ENCODE measurements around the gene ACTR3. TPM values are rescaled to one million over a fixed set of nuclear protein-coding genes. Genes with fewer than 3 reads are reported as not detected.
A peak's percentile ranks its signal among the peaks of the same experiment; 100 is the strongest.

Gene ACTR3
- total and polyA plus RNA-seq, 2 donors (not counting 1 experiment from before 2014, with no cell fraction given): 64.3 to 249 TPM

- no CpG with 5 or more reads among the region's 6 CpGs for WGBS (ENCODE audit: insufficient coverage)
- Histone ChIP-seq H3K36me3 (replicated peaks in 1 of 2; ENCODE audit: control extremely low read depth in 1 of 2, control insufficient read depth in 1 of 2, extremely low read depth in 1 of 2, insufficient read depth in 2 of 2, low read length in 1 of 2) (peaks cover 4 to 21% of the 10 kb centered on the region in 2 experiments), H3K9ac (ENCODE audit: low read length) (peak overlapping the region; percentile 84), H3K9me3 (ENCODE audit: control extremely low read depth in 1 of 3, control insufficient read depth in 2 of 3, insufficient read depth in 1 of 3, low read length in 2 of 3) (no peaks in the 10 kb centered on the region), H3K27me3 (replicated peaks in 1 of 4; ENCODE audit: control extremely low read depth in 1 of 4, control insufficient read depth in 3 of 4, insufficient read depth in 4 of 4, low read length in 3 of 4) (no peaks in the 10 kb centered on the region), H3K4me1 (ENCODE audit: control insufficient read depth in 2 of 2, insufficient read depth in 2 of 2, low read length in 2 of 2) (peaks cover 67 to 76% of the 10 kb centered on the region in 2 donors), H4K20me1 (ENCODE audit: control insufficient read depth, insufficient read depth, low read length, poor library complexity, severe bottlenecking) (peaks cover 59% of the 10 kb centered on the region), H3K4me3 (ENCODE audit: control extremely low read depth in 1 of 5, extremely low read depth in 1 of 5, insufficient read depth in 1 of 5, low read depth in 2 of 5, low read length in 4 of 5) (peak overlapping the region in 4 of 5 experiments; percentile 8 to 93 (median 80)), H3K79me2 (ENCODE audit: control insufficient read depth, insufficient read depth, low read length) (peaks cover 93% of the 10 kb centered on the region), H3K4me2 (replicated peaks; ENCODE audit: low read depth, low read length, poor library complexity, severe bottlenecking) (peak overlapping the region; percentile 75), H3K27ac (ENCODE audit: low read length in 2 of 2) (peak overlapping the region in 1 of 2 donors; percentile 98), H2AFZ (ENCODE audit: insufficient read depth, low read depth, low read length, poor library complexity, severe bottlenecking) (no peak overlapping the region)
- ATAC-seq (ENCODE audit: low read depth) (no peak), DNase-seq (no peak)
- Mint-ChIP-seq H3K27me3 (no peaks in the 10 kb centered on the region), H3K9me3 (ENCODE audit: insufficient read depth) (no peaks in the 10 kb centered on the region), H3K4me3 (peak overlapping the region; percentile 79), H3K27ac (peak overlapping the region; percentile 57), H3K4me1 (peaks cover 83% of the 10 kb centered on the region)
- intact Hi-C loops (cut with micrococcal nuclease): no loop called here
- CTCF ChIA-PET: interaction anchor here (1.3 kb wide), 1 partner anchor 135 kb away, joined by 3 read pairs; the partner anchor contains the start of gene SLC35F5
- POLR2A ChIA-PET: no interaction called here
- TF ChIP-seq EZH2 (IDR thresholded peaks at IDR 0.05; ENCODE audit: borderline replicate concordance, insufficient read depth, low read depth, low read length, poor library complexity, severe bottlenecking) (no peak), CTCF (IDR thresholded peaks at IDR 0.05) (no peak)
Measured at GRCh38 chr2:113892004-113892710, 2.3 kb downstream of the ACTR3 start.

- Mint-ChIP-seq H3K27me3 (no peaks in the 10 kb centered on the region), H3K4me3 (peak overlapping the region; percentile 76), H3K27ac (peak overlapping the region; percentile 64), H3K9me3 (ENCODE audit: insufficient read depth) (no peaks in the 10 kb centered on the region), H3K4me1 (peaks cover 82% of the 10 kb centered on the region)
- WGBS (ENCODE audit: insufficient coverage): no CpG with 5 or more reads among the region's 7 CpGs
- Histone ChIP-seq H2AFZ (ENCODE audit: insufficient read depth, low read depth, low read length, poor library complexity, severe bottlenecking) (no peak overlapping the region), H3K79me2 (ENCODE audit: control insufficient read depth, insufficient read depth, low read length) (peaks cover 93% of the 10 kb centered on the region), H3K4me3 (ENCODE audit: control extremely low read depth in 1 of 5, extremely low read depth in 1 of 5, insufficient read depth in 1 of 5, low read depth in 2 of 5, low read length in 4 of 5) (peak overlapping the region in 1 of 5 experiments; percentile 32), H3K4me2 (replicated peaks; ENCODE audit: low read depth, low read length, poor library complexity, severe bottlenecking) (peak overlapping the region; percentile 51), H3K27me3 (replicated peaks in 1 of 4; ENCODE audit: control extremely low read depth in 1 of 4, control insufficient read depth in 3 of 4, insufficient read depth in 4 of 4, low read length in 3 of 4) (no peaks in the 10 kb centered on the region), H3K9me3 (ENCODE audit: control extremely low read depth in 1 of 3, control insufficient read depth in 2 of 3, insufficient read depth in 1 of 3, low read length in 2 of 3) (no peaks in the 10 kb centered on the region), H4K20me1 (ENCODE audit: control insufficient read depth, insufficient read depth, low read length, poor library complexity, severe bottlenecking) (peaks cover 79% of the 10 kb centered on the region), H3K36me3 (replicated peaks in 1 of 2; ENCODE audit: control extremely low read depth in 1 of 2, control insufficient read depth in 1 of 2, extremely low read depth in 1 of 2, insufficient read depth in 2 of 2, low read length in 1 of 2) (peaks cover 4 to 21% of the 10 kb centered on the region in 2 experiments), H3K9ac (ENCODE audit: low read length) (peak overlapping the region; percentile 34), H3K4me1 (ENCODE audit: control insufficient read depth in 2 of 2, insufficient read depth in 2 of 2, low read length in 2 of 2) (peaks cover 56 to 76% of the 10 kb centered on the region in 2 donors), H3K27ac (ENCODE audit: low read length in 2 of 2) (peak overlapping the region in 1 of 2 donors; percentile 69)
- POLR2A ChIA-PET: interaction anchor here (2.2 kb wide), 1 partner anchor 138 kb away, joined by 4 read pairs; the partner anchor contains the start of gene SLC35F5
- TF ChIP-seq EZH2 (IDR thresholded peaks at IDR 0.05; ENCODE audit: borderline replicate concordance, insufficient read depth, low read depth, low read length, poor library complexity, severe bottlenecking) (no peak), CTCF (IDR thresholded peaks at IDR 0.05) (no peak)
- no peak for DNase-seq
- ATAC-seq (ENCODE audit: low read depth): no peak
- CTCF ChIA-PET: interaction anchor here (0.8 to 2.6 kb wide), 2 partner anchors 12 to 28 kb away, joined by 3 to 10 read pairs; no protein-coding TSS in a partner anchor
- intact Hi-C loops (cut with micrococcal nuclease): no loop called here
Measured at GRCh38 chr2:113894156-113894743, 4.4 kb downstream of the ACTR3 start.
